K562 (cell line): ENCODE measurements around the gene NEU1. TPM values are rescaled to one million over a fixed set of nuclear protein-coding genes. Genes with fewer than 3 reads are reported as not detected.

Experiments
- ADNP ChIP-seq: fragments of 200-800 bp; sonication (Bioruptor generic); IDR thresholded peaks from 2 replicates; pipeline ENCODE4 v1.6.1; 2016; ENCODE audit warnings: missing genetic modification characterization, missing compliant biosample characterization
- ARID3A ChIP-seq: IDR thresholded peaks from 2 replicates; pipeline ENCODE4 v1.6.1; 2012; ENCODE audit warnings: low read depth, low read length, improper control_type of control experiment, borderline replicate concordance
- ATF3 ChIP-seq, 2 experiments: fragments of 450-650 bp in 1 of 2; sonication (generic) in 1 of 2; formaldehyde crosslinking in 1 of 2; IDR thresholded peaks in 1 of 2; conservative IDR thresholded peaks in 1 of 2; 2 replicates each; pipeline versions ENCODE4 v1.6.1 to v1.8.1; 2016 to 2023; ENCODE audit warnings: mild to moderate bottlenecking in 2 of 2, moderate library complexity in 2 of 2, inconsistent platforms in 1 of 2, missing genetic modification reagents in 1 of 2
- ETV1 ChIP-seq: fragments of 450-650 bp; conservative IDR thresholded peaks from 2 replicates; pipeline ENCODE4 v1.6.1; 2016; ENCODE audit warnings: missing genetic modification characterization, control low read depth, low read depth, missing compliant biosample characterization
- EWSR1 ChIP-seq: fragments of 450-650 bp; IDR thresholded peaks from 2 replicates; pipeline ENCODE4 v1.6.1; 2018; ENCODE audit warnings: borderline replicate concordance, mild to moderate bottlenecking, low read depth, moderate library complexity; ENCODE audit not compliant: partially characterized antibody
- KLF13 ChIP-seq: fragments of 450-650 bp; IDR thresholded peaks from 2 replicates; pipeline ENCODE4 v1.6.1; 2016; ENCODE audit warnings: missing genetic modification characterization, low read depth, mild to moderate bottlenecking, missing compliant biosample characterization, moderate library complexity, borderline replicate concordance
- KLF6 ChIP-seq: fragments of 250-450 bp; sonication (Bioruptor Pico); IDR thresholded peaks from 2 replicates; pipeline ENCODE4 v1.4.0; 2020; ENCODE audit warnings: mild to moderate bottlenecking, moderate library complexity, borderline replicate concordance
- MAFK ChIP-seq: IDR thresholded peaks from 2 replicates; pipeline ENCODE4 v1.6.1; 2011; ENCODE audit warnings: low read length, improper control_type of control experiment
- MIER1 ChIP-seq: fragments of 450-650 bp; IDR thresholded peaks from 2 replicates; pipeline ENCODE4 v1.6.1; 2016; ENCODE audit warnings: antibody characterized with exemption, mild to moderate bottlenecking, low read depth
- NFE2L1 ChIP-seq: fragments of 450-650 bp; IDR thresholded peaks from 2 replicates; pipeline ENCODE4 v1.6.1; 2016; ENCODE audit warnings: missing genetic modification characterization, low read depth, mild to moderate bottlenecking, missing compliant biosample characterization, moderate library complexity, borderline replicate concordance
- NONO ChIP-seq, 2 experiments: fragments of 200-400 bp in 1 of 2; fragments of 450-650 bp in 1 of 2; formaldehyde crosslinking in 1 of 2; IDR thresholded peaks; 2 replicates each; pipeline ENCODE4 v1.6.1; 2017; ENCODE audit warnings: low read depth in 2 of 2, mild to moderate bottlenecking in 2 of 2, moderate library complexity in 2 of 2, low read length in 1 of 2
- THRB ChIP-seq: fragments of 450-650 bp; formaldehyde crosslinking; conservative IDR thresholded peaks from 2 replicates; pipeline ENCODE4 v1.4.0; 2022; ENCODE audit warnings: mild to moderate bottlenecking, missing genetic modification characterization
- ZNF407 ChIP-seq: fragments of 450-650 bp; IDR thresholded peaks from 2 replicates; pipeline ENCODE4 v1.6.1; 2016; ENCODE audit warnings: low read depth
- polyA plus RNA-seq, 8 experiments: library from polyadenylated mRNA; depleted of rRNA in 4 of 8; stranded (reverse) in 5 of 8; unstranded in 3 of 8; fragments of >200 nt; fragmentation: Nextera tagmentation in 2 of 8; fragmentation: Illumina TruSeq in 1 of 8; extraction: Ambion mirVana in 2 of 8; extraction: Trizol in 1 of 8; gene quantifications; 2 replicates each; pipeline versions ENCODE4 v1.2.1 to v1.2.3, GENCODE V29; 2011 to 2014; ENCODE audit warnings: inconsistent platforms in 1 of 8, missing spikeins in 1 of 8
- total RNA-seq, 7 experiments: library from RNA; depleted of rRNA in 6 of 7; stranded (reverse); fragments of >200 nt in 6 of 7; fragmentation: Illumina TruSeq in 2 of 7; extraction: Trizol in 2 of 7; gene quantifications; 2 replicates each; pipeline versions ENCODE4 v1.2.1 to v1.2.3, GENCODE V29; 2011 to 2021; ENCODE audit warnings: low replicate concordance in 1 of 7

The NEU1 gene
- total and polyA plus RNA-seq, 9 of the 15 experiments (the other 6 are each of a cell fraction or from before 2014, with no cell fraction given), result 14.8 to 67.8 (median 51.0) TPM

GRCh38 chr6:31822036-31822821, 40.4 kb downstream of the NEU1 start (continued):
- TF ChIP-seq ZNF407 (no peak), KLF6 (CRISPR knock-in tag) (peak; percentile 68; the same call in 1 of the 2 replicates), ETV1 (peak; percentile 61; the same call in 1 of the 2 replicates), ARID3A (no peak), EWSR1 (no peak), NFE2L1 (tag) (peak; percentile 98), MAFK (peak; percentile 97), KLF13 (tag) (peak; percentile 62; the same call in 1 of the 2 replicates), ATF3 (IDR thresholded peaks at IDR 0.05) (no peak), ATF3 (CRISPR knock-in tag; conservative IDR thresholded peaks at IDR 0.05) (peak; percentile 88), NONO (IDR thresholded peaks at IDR 0.05; ENCODE audit: low read depth in 2 of 2, low read length in 1 of 2) (no peak), MIER1 (no peak), ADNP (tag) (no peak), THRB (CRISPR knock-in tag) (peak; percentile 74; the same call in 1 of the 2 replicates)
